ENCODE measurements around the gene KRT9.
"Not testable (repeated sequence)": the region's sequence is repeated elsewhere in the genome, so short reads cannot be mapped to it uniquely, and the experiment has no call there.

Gene KRT9

DNA sequence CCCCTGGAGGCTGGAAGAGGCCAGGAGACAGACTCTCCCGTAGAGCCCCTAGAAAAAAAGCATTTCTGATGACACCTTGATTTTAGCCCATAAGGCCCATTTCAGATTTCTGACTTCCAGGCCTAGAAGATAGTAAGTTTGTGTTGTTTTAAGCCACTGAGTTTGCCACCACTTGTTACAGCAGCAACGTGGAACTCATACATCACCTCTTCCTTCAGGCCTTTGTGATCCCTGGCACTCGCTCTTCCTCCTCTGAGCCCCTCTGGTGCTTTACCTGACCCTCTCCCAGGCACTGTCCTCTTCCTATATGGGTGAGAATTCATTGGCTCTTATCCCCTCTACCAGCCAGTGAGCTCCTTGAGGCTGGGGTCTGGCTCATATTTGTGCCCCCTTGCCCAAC, 25.0 kb downstream of the KRT9 start:
- DNase-seq (ENCODE audit: low read depth), result no peak

GRCh38 chr17:41545829-41546410, 25.9 kb downstream of the KRT9 start:
- DNase-seq (ENCODE audit: low read depth), result no peak

- DNase-seq (ENCODE audit: low read depth), result no peak
These were observed 26.9 kb downstream of the KRT9 start for GRCh38 chr17:41544935-41545334.

DNA sequence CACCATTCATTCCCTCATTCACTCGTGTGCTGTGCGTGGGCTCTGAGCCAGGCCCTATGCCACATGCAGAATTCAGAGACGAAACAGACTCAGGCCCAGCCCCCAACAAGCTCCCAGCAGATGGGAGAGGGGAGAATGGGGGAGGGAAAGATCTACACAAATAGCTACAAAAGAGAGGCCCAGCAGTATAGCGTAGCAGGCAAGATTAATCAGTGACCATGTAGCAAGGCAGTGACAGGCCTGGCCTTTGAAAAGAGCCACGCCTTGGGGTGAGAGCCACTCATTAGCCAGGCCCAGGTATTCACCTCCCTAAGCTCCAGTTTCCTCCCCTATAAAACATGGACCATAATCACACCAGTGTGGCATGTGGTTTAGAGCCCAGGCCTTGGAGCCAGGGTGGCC, 27.4 kb downstream of the KRT9 start:
- no peak for DNase-seq (ENCODE audit: low read depth)

DNA sequence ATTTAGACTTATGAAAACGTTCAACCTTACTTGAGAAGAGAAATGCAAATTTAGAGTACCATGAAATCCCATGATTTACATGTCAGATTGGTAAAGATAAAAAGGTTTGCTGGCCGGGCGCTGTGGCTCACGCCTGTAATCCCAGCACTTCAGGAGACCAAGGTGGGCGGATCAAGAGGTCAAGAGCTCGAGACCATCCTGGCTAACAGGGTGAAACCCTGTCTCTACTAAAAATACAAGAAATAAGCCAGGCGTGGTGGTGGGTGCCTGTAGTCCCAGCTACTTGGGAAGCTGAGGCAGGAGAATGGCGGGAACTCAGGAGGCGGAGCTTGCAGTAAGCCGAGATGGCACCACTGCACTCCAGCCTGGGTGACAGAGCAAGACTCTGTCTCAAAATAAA, 29.1 kb downstream of the KRT9 start:
- not testable (repeated sequence) for DNase-seq (ENCODE audit: low read depth)

DNA sequence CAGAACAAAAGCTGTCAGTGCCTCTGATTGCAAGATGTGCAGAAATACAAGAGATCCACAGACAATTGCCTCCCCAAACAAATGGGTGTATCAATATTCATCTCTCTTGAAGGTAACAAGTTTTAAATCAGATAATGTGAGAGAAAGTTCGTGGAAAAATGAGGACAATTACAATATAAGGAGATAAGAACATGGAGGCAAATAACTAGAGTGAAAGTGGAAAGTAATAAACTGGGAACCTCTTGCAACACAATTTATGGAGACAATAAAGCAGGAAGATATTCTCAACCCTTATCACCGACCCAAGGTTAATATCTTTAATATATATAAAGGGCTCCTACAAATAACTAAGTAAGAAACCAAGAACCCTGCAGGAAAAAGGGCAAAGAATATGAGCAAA, 29.5 kb downstream of the KRT9 start:
- no peak for DNase-seq (ENCODE audit: low read depth)

GRCh38 chr17:41540921-41541625, 30.8 kb downstream of the KRT9 start:
- DNase-seq (ENCODE audit: low read depth), result no peak

- DNase-seq (ENCODE audit: low read depth), result no peak
These were observed 31.7 kb downstream of the KRT9 start for GRCh38 chr17:41539979-41540701.

GRCh38 chr17:41539071-41539492, 32.8 kb downstream of the KRT9 start:
- no peak for DNase-seq (ENCODE audit: low read depth)

DNA sequence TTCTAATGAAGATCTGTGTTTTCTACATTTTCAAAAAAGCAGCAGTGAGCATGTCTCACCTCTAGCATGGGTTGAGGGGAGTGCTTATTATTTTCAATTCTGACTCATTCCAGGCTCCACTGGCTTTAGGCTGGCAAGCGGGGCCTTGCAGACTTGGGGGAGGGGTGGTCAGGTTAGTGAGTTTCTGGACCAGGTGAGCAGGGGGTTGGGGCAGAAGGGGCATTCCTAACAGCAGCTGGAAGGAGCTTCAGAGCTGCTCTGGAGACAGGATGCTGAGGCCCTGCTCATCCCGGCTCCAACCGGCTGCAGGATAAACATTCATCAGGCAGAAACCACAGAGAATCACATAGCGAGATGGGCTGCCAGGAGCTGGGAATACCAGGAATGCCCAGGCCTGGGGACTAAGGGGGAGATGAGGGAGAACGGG, 33.3 kb downstream of the KRT9 start:
- DNase-seq (ENCODE audit: low read depth), result no peak

- no peak for DNase-seq (ENCODE audit: low read depth)
These were observed 33.9 kb downstream of the KRT9 start for GRCh38 chr17:41537990-41538389.

DNA sequence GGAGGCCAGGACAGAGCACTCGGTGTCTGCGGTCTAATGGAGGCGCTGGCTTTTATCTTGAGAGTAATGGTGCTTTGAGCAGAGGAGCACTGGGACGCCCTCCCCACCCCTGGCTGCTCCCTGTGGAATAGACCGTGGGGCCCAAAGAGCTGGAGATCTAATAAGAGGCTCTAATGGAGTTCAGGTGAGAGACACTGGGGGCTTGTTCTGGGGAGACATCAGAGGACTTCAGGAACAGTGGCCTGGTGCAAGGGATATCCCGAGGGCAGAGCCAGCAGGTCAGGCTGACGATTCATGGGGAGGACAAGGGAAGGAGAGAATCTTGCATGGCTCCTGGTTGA, 34.3 kb downstream of the KRT9 start:
- DNase-seq (ENCODE audit: low read depth), result no peak

DNA sequence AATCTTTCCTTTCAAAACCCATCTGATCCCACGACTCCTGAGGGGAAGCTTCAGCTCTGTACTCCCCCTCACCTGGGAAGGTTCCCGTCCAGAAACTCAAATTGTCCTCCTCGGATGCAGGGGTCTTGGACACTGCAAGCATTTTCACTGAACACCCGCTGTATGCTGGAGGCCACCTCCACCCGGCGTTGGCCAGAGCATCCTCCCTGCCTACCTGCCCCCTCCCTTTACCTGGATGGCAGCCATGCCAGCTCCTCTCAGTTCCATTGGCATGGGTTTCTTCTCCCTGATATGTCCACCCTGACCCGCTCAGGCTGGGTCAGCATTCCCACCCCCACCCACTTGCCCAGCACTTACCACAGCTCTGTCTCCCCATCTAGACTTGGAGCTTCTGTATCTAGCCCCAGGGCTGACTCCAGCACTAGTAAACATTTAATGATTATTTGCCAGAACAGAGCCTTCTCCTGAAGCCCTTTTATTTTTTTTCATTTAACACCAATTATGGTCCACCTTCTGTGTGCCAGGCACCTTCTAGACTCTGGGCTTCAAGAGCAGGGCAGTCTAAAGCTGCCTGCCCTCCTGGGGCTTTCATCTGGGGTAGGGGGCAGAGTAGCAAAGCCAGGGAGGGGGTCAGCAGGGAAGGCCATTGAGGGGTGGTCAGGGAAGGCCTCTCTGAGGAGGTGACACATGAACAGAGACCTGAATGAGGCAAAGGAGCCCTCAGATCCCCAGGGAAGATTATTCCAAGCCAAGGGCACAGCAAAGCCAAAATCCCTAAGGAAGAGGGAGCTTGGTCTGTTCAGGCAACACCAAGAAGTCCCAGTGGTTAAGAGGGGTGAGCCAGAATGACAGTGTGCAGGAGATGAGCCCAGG, 34.9 kb downstream of the KRT9 start:
- no peak for DNase-seq (ENCODE audit: low read depth)

- DNase-seq (ENCODE audit: low read depth), result no peak
These were observed 35.9 kb downstream of the KRT9 start for GRCh38 chr17:41535764-41536481.

DNA sequence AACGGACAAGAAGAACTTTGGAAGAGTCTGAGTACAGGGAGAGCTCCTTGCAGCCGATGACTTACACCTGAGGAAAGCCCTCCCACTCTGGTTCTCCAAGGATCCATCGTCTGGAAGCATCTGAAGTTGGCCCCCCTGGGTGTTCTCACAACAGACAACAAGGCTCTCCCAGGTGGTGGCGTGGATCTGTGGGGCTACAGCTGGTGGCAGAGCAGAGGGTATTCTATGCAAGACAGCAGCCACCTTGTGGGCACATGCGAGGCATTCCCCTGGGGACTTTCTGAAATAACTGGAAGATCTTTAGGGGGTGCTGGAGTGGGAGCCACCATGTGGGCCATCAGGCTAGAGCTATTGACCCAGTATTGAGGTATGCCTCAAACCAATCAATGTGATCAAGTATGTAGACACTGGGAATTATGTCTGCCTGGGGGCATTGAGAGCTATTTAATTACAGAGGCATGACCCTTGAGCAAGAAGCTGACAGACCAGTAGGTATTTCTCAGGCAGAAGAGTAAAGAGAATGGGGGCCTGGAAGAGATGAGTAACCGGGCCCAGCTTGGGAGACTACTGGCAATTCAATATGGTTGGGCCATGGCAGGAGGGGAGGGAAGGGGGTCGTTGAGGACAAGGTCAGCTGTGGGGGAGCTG, 36.8 kb downstream of the KRT9 start:
- DNase-seq (ENCODE audit: low read depth), result no peak

DNA sequence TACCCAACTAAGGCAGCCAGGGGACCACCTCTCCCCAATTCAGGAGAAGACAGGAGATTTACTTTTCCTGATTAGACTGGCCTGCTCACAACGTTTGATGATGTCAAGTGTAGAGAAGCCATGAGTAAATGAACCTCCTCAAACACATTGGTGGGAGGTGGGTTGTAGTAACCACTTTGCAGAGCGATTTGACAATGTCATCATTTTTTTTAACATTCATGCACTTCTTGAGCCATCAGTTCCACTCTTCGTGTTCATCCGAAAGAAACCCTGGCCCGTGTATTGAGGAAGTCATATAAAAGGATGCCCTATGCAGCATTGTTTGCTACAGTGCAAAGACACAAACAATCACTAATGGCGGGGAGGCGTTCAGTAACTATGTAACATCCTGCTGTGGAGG, 38.2 kb downstream of the KRT9 start:
- DNase-seq (ENCODE audit: low read depth), result no peak

DNA sequence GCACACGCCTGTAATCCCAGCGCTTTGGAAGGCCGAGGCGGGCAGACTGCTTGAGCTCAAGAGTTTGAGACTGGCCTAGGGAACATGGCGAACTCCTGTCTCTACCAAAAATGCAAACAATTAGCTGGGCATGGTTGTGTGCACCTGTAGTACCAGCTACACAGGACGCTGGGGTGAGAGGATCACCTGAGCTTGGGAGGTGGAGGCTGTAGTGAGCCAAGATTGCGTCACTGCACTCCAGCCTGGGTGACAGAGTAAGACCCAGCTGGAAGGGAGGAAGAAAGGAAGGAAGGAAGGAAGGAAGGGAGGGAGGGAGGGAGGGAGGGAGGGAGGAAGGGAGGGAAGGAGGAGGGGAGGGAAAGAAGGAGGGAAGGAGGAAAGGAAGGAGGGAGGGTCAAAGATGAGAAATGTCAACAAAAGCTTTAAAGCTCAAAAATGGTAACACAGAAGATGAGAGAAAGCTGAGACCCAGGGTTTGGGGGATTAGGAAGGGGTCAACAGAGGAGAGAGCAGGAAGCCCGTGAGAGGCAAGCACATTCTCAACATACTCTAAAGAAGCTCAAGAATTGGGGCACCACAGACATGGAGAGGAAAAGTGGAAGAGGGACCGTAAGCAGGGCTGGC, 38.8 kb downstream of the KRT9 start:
- no peak for DNase-seq (ENCODE audit: low read depth)

DNA sequence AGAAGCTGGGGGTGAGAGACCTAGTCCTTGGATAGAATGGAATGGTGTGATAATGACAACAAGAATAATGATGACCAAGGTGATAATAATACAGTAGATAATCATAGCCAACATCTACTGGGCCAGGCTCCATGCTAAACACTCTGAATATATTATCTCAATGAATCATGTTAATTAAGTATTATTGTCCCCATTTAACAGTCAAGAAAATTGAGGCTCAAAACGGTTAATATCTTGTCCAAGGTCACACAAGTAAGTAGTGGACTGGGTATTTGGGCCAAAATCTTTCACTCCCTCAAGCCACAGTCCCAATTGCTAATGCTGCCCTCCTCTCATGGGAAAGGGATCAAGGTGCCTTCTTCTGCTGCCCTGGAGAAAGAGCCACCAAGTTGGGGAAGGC, 39.9 kb downstream of the KRT9 start:
- DNase-seq (ENCODE audit: low read depth), result no peak

DNA sequence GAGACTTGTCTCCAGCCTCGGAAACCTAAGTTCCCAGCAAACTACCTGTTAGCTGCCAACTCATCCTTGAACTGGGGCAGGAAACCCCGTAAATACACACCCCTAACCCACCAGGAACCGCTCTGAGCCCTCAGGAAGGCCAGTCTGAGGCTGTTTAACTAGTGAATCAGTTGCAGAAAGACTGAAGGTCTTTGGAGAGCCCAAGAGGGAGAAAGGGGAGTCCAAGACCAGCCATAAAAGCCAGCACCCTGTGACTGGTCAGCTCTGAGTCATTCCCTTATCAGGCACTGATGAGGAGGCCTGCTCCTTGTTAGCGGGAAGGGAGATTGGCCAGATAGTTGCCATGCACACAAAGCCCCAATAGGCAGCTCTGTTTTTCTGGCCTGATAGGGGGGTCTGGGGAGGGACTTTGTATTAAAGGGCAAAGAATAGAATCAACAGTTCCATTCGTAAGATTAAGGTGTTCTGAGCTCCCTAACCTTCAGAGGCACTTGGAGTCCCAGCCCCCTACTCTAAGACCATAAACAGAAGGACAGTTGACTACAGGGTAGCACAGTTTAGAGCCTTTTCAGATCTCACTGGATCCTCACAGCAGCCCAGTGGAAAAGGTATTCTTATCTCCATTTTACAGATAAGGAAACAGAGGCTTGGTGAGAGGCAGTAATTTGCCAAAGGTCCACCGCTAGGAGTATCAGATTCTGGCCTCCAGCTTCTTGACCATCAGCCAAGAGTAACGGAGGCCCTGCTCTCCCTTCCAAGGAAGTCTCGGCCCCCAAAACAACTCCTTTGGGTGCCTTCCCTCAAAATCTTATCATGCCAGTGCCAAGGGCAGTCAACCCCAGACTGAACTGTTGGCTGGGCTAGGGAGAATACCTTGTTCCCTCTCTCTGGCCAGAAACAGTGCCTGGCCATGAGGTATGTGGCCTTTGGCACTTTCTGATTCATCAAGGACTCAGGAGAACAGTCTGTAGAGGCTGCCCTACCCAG, 41.5 kb downstream of the KRT9 start:
- DNase-seq (ENCODE audit: low read depth), result no peak

DNA sequence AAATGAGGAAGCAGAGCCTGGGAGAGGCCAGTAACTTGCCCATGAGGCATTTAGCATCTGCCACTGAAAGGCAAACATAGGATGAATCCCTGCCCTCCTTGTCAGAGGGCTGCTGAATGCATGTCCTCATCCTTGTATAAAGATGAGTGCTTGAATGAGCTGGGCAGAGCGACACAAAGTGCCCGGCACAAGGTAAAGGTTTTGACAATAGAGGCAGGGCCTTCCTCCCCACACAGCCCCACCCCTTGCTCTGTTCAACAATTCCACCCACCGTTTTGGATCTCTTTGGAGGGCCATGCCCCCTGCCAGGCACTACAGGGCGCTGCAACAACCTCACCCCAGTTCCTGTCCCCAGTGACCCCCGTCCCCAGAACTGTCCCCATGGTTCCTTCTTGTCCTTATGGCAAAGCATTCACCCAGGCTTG, 42.4 kb downstream of the KRT9 start:
- no peak for DNase-seq (ENCODE audit: low read depth)
